ENCODE results near the gene LRRC14B.

GRCh38 chr5:141761-142160, 49.5 kb upstream of the LRRC14B start:
- TF ChIP-seq, protein P1, sequence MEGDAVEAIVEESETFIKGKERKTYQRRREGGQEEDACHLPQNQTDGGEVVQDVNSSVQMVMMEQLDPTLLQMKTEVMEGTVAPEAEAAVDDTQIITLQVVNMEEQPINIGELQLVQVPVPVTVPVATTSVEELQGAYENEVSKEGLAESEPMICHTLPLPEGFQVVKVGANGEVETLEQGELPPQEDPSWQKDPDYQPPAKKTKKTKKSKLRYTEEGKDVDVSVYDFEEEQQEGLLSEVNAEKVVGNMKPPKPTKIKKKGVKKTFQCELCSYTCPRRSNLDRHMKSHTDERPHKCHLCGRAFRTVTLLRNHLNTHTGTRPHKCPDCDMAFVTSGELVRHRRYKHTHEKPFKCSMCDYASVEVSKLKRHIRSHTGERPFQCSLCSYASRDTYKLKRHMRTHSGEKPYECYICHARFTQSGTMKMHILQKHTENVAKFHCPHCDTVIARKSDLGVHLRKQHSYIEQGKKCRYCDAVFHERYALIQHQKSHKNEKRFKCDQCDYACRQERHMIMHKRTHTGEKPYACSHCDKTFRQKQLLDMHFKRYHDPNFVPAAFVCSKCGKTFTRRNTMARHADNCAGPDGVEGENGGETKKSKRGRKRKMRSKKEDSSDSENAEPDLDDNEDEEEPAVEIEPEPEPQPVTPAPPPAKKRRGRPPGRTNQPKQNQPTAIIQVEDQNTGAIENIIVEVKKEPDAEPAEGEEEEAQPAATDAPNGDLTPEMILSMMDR (IDR thresholded peaks at IDR 0.05), result no peak
- no peak for TF ChIP-seq POLR2A (IDR thresholded peaks at IDR 0.05)
